ENCODE data around the gene VCL.
"Not testable (repeated sequence)": the region's sequence is repeated elsewhere in the genome, so short reads cannot be mapped to it uniquely, and the experiment has no call there.

VCL gene

DNA sequence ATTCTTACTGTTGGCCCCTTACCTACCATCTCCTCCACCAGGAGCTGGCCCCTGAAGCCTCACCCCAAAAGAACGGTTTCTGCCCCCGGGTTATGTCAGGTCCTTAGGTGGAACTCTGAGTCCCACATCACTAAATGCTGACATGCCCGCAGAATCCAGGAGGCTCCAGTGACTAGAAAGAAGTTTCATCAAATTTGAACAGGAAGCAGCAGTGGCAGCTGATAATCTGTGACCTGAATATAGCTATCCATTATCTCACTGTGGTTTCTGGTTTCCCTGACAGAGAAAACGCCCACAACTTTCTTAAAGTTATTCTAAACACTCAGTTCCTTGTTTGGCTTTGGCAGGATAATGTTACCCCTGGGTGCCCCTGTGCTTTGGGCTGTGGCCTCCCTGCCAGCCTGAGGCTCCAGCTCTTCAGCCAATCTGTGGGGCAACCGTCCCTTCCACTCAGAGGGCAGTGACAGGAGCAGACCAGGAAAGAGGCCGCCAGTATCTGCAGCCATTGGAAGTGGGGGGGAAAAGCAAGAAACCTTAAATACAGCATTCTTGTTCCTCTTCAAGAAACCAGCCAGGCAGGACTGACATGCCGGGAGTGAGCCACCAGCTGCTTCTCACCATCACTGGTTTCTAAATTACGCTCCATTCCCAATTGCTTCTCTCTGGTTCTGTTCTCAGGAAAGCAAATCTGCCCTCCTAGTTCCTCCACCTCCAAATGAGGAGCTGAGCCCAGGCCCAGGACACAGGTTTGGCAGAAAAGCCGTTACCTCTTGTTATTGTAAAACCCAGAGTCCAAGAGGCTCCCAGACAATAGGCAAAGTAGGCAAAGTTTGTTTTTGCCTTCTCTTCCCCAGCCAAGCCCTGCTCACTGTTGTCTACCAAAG lies 41.2 kb upstream of the VCL start:
- 6% methylated on average over 9 of the region's 9 CpGs for WGBS (ENCODE audit: insufficient coverage)
- peak overlapping the region; percentile 78 to 86 for H3K27ac ChIP-seq (ENCODE audit: insufficient read depth in 1 of 2, low read depth in 1 of 2, low read length in 2 of 2, poor library complexity in 1 of 2, severe bottlenecking in 2 of 2)
- ChIA-PET CTCF (interaction anchor here (0.7 to 3.0 kb wide), 26 partner anchors 8 to 139 kb away, joined by 3 to 16 read pairs (median 4); no protein-coding TSS in a partner anchor), POLR2A (interaction anchor here (0.6 to 1.3 kb wide), 7 partner anchors 9 to 64 kb away, joined by 3 to 4 read pairs (median 3); no protein-coding TSS in a partner anchor)
- no peaks in the 10 kb centered on the region for H3K9me3 ChIP-seq (ENCODE audit: control extremely low read depth in 1 of 5, control insufficient read depth in 4 of 5, insufficient read depth in 2 of 5, low read depth in 1 of 5, low read length in 4 of 5)
- DNase-seq: peak; percentile 89 to 98 (median 96)
- no peaks in the 10 kb centered on the region for H3K36me3 ChIP-seq (ENCODE audit: control insufficient read depth in 4 of 4, insufficient read depth in 4 of 4, low read length in 3 of 4)
- peak overlapping the region in 6 of 7 experiments; percentile 1 to 63 (median 36) for H3K4me3 ChIP-seq (ENCODE audit: control insufficient read depth in 1 of 7, extremely low read depth in 1 of 7, insufficient read depth in 4 of 7, low read depth in 2 of 7, low read length in 6 of 7)
- H3K27me3 ChIP-seq (replicated peaks in 2 of 5; ENCODE audit: control insufficient read depth in 4 of 5, insufficient read depth in 5 of 5, low read length in 4 of 5): no peaks in the 10 kb centered on the region
- peaks cover 40 to 50% (median 43%) of the 10 kb centered on the region in 4 experiments for H3K4me1 ChIP-seq (ENCODE audit: control extremely low read depth in 1 of 4, control insufficient read depth in 4 of 4, insufficient read depth in 4 of 4, low read length in 3 of 4)

DNA sequence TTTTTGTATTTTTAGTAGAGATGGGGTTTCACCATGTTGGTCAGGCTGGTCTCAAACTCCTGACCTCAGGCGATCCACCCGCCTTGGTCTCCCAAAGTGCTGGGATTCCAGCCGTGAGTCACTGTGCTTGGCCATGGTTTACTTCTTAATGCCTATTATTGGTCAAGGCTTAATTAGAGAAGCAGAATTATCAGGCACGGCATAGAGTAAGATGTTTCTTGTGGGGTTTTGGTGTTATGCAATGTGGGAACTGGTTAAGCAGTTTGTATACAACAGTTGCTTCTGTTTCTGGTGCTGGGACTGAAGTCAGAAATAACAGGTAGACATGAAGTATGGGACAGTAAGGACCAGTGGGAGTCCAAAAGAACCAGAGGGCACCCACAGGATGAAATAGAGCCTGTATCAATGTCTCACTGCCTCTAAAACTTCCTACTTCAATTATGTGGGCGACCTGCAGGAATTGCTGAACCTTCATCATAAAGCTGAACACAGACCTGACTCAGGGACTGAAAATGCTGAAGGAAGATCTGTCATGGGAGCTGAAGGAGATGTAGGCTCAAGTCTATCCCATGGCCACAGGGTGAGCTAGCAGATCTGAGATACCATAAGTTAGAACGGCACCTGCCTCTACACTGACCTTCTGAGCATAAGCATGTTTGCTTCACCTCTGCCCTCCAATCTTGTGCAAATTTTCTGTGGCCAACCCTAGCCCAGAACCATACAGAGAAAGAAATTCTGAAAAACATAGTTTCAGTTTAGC lies 38.3 kb upstream of the VCL start:
- ChIA-PET CTCF (interaction anchor here (1.0 to 1.6 kb wide), 4 partner anchors 8 to 92 kb away, joined by 3 to 6 read pairs (median 4); no protein-coding TSS in a partner anchor), POLR2A (no interaction called here)
- no peaks in the 10 kb centered on the region for H3K36me3 ChIP-seq (ENCODE audit: control insufficient read depth in 4 of 4, insufficient read depth in 4 of 4, low read length in 3 of 4)
- H3K27me3 ChIP-seq (replicated peaks in 2 of 5; ENCODE audit: control insufficient read depth in 4 of 5, insufficient read depth in 5 of 5, low read length in 4 of 5): no peaks in the 10 kb centered on the region
- H3K27ac ChIP-seq (ENCODE audit: insufficient read depth in 1 of 2, low read depth in 1 of 2, low read length in 2 of 2, poor library complexity in 1 of 2, severe bottlenecking in 2 of 2): peak overlapping the region in 1 of 2 experiments; percentile 5
- peak in 2 of 3 donors; percentile 44 to 50 for DNase-seq
- no peak overlapping the region for H3K4me3 ChIP-seq (ENCODE audit: control insufficient read depth in 1 of 7, extremely low read depth in 1 of 7, insufficient read depth in 4 of 7, low read depth in 2 of 7, low read length in 6 of 7)
- 38% methylated on average over 2 of the region's 6 CpGs for WGBS (ENCODE audit: insufficient coverage)
- H3K4me1 ChIP-seq (ENCODE audit: control extremely low read depth in 1 of 4, control insufficient read depth in 4 of 4, insufficient read depth in 4 of 4, low read length in 3 of 4): peaks cover 34 to 44% (median 42%) of the 10 kb centered on the region in 4 experiments
- no peaks in the 10 kb centered on the region for H3K9me3 ChIP-seq (ENCODE audit: control extremely low read depth in 1 of 5, control insufficient read depth in 4 of 5, insufficient read depth in 2 of 5, low read depth in 1 of 5, low read length in 4 of 5)

DNA sequence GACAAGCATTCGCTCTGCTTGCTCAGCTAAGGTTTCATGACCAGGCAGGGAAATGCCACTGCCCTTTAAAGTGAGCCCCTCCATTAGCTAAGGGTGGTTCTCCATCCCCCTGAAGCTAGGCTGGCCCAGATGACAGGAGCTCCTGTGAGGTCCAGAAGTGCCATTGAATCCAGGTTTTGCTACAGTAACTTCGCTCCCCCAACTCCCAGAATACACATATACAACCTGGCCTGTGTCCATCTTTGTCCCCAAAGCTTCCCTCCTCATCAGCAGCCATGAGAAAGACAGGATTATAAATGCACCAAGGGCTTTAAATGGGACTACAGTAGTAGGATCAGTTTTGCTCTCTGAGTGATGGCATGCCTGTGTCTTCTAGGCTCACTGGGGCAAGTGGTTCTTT lies 35.5 kb upstream of the VCL start:
- 100% methylated on average over 1 of the region's 2 CpGs for WGBS (ENCODE audit: insufficient coverage)
- Histone ChIP-seq H3K27ac (ENCODE audit: insufficient read depth in 1 of 2, low read depth in 1 of 2, low read length in 2 of 2, poor library complexity in 1 of 2, severe bottlenecking in 2 of 2) (no peak overlapping the region), H3K4me1 (ENCODE audit: control extremely low read depth in 1 of 4, control insufficient read depth in 4 of 4, insufficient read depth in 4 of 4, low read length in 3 of 4) (peaks cover 17 to 26% (median 24%) of the 10 kb centered on the region in 4 experiments), H3K4me3 (ENCODE audit: control insufficient read depth in 1 of 7, extremely low read depth in 1 of 7, insufficient read depth in 4 of 7, low read depth in 2 of 7, low read length in 6 of 7) (no peak overlapping the region), H3K36me3 (ENCODE audit: control insufficient read depth in 4 of 4, insufficient read depth in 4 of 4, low read length in 3 of 4) (no peaks in the 10 kb centered on the region), H3K9me3 (ENCODE audit: control extremely low read depth in 1 of 5, control insufficient read depth in 4 of 5, insufficient read depth in 2 of 5, low read depth in 1 of 5, low read length in 4 of 5) (no peaks in the 10 kb centered on the region), H3K27me3 (replicated peaks in 2 of 5; ENCODE audit: control insufficient read depth in 4 of 5, insufficient read depth in 5 of 5, low read length in 4 of 5) (no peaks in the 10 kb centered on the region)
- ChIA-PET POLR2A (interaction anchor here (0.6 to 0.8 kb wide), 2 partner anchors 12 to 36 kb away, joined by 3 to 4 read pairs; partner anchors contain the start of gene VCL), CTCF (interaction anchor here (1.4 kb wide), 1 partner anchor 38 kb away, joined by 3 read pairs; no protein-coding TSS in a partner anchor)
- no peak for DNase-seq

DNA sequence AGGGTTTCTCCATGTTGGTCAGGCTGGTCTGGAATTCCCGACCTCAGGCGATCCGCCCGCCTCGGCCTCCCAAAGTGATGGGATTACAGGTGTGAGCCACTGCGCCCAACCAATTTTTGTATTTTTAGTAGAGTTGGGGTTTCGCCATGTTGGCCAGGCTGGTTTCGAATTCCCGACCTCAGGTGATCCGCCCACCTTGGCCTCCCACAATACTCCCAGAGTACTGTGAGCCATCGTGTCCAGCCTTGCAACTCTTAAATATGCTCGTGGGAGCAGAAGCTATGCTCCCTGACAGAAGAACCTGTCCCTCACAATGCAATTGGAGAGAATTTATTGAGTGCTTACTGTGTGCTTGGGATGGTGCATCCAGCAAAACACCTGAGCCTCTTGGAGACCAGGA lies 34.4 kb upstream of the VCL start:
- H3K27ac ChIP-seq (ENCODE audit: insufficient read depth in 1 of 2, low read depth in 1 of 2, low read length in 2 of 2, poor library complexity in 1 of 2, severe bottlenecking in 2 of 2); H3K27me3 ChIP-seq (replicated peaks in 2 of 5; ENCODE audit: control insufficient read depth in 4 of 5, insufficient read depth in 5 of 5, low read length in 4 of 5); H3K4me3 ChIP-seq (ENCODE audit: control insufficient read depth in 1 of 7, extremely low read depth in 1 of 7, insufficient read depth in 4 of 7, low read depth in 2 of 7, low read length in 6 of 7); H3K36me3 ChIP-seq (ENCODE audit: control insufficient read depth in 4 of 4, insufficient read depth in 4 of 4, low read length in 3 of 4); POLR2A ChIA-PET; DNase-seq; H3K9me3 ChIP-seq (ENCODE audit: control extremely low read depth in 1 of 5, control insufficient read depth in 4 of 5, insufficient read depth in 2 of 5, low read depth in 1 of 5, low read length in 4 of 5): not testable (repeated sequence)
- peaks cover 11 to 27% (median 22%) of the 10 kb centered on the region in 4 experiments for H3K4me1 ChIP-seq (ENCODE audit: control extremely low read depth in 1 of 4, control insufficient read depth in 4 of 4, insufficient read depth in 4 of 4, low read length in 3 of 4)
- CTCF ChIA-PET: interaction anchor here (1.1 to 1.7 kb wide), 2 partner anchors 10 to 21 kb away, joined by 4 to 5 read pairs; no protein-coding TSS in a partner anchor
- WGBS (ENCODE audit: insufficient coverage): 97% methylated on average over 12 of the region's 12 CpGs

DNA sequence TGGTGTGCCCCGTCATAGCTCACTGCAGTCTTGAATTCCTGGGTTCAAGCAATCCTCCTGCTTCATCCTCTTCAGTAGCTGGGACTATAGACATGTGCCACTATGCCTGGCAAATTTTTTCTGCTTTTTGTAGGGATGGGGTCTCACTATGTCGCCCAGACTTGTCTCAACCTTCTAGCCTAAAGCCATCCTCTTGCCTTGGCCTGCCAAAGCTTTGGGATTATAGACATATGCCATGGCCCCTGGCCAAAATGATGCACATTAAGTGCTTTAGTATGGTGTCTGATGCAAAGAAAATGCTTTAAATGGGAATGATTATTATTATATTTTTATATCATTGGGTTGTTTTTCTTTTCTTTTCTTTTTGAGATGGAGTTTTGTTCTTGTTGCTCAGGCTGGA lies 33.2 kb upstream of the VCL start:
- no peak overlapping the region for H3K4me3 ChIP-seq (ENCODE audit: control insufficient read depth in 1 of 7, extremely low read depth in 1 of 7, insufficient read depth in 4 of 7, low read depth in 2 of 7, low read length in 6 of 7)
- H3K9me3 ChIP-seq (ENCODE audit: control extremely low read depth in 1 of 5, control insufficient read depth in 4 of 5, insufficient read depth in 2 of 5, low read depth in 1 of 5, low read length in 4 of 5): no peaks in the 10 kb centered on the region
- DNase-seq: no peak
- H3K27me3 ChIP-seq (replicated peaks in 2 of 5; ENCODE audit: control insufficient read depth in 4 of 5, insufficient read depth in 5 of 5, low read length in 4 of 5): no peaks in the 10 kb centered on the region
- H3K4me1 ChIP-seq (ENCODE audit: control extremely low read depth in 1 of 4, control insufficient read depth in 4 of 4, insufficient read depth in 4 of 4, low read length in 3 of 4): peaks cover 4 to 17% (median 11%) of the 10 kb centered on the region in 4 experiments
- ChIA-PET CTCF (interaction anchor here (0.7 to 1.7 kb wide), 3 partner anchors 8 to 22 kb away, joined by 3 to 5 read pairs (median 4); no protein-coding TSS in a partner anchor), POLR2A (interaction anchor here (0.6 to 0.7 kb wide), 2 partner anchors 14 to 94 kb away, joined by 3 to 4 read pairs; no protein-coding TSS in a partner anchor)
- WGBS (ENCODE audit: insufficient coverage): 94% methylated on average over 2 of the region's 2 CpGs
- H3K36me3 ChIP-seq (ENCODE audit: control insufficient read depth in 4 of 4, insufficient read depth in 4 of 4, low read length in 3 of 4): no peaks in the 10 kb centered on the region
- H3K27ac ChIP-seq (ENCODE audit: insufficient read depth in 1 of 2, low read depth in 1 of 2, low read length in 2 of 2, poor library complexity in 1 of 2, severe bottlenecking in 2 of 2): no peak overlapping the region

DNA sequence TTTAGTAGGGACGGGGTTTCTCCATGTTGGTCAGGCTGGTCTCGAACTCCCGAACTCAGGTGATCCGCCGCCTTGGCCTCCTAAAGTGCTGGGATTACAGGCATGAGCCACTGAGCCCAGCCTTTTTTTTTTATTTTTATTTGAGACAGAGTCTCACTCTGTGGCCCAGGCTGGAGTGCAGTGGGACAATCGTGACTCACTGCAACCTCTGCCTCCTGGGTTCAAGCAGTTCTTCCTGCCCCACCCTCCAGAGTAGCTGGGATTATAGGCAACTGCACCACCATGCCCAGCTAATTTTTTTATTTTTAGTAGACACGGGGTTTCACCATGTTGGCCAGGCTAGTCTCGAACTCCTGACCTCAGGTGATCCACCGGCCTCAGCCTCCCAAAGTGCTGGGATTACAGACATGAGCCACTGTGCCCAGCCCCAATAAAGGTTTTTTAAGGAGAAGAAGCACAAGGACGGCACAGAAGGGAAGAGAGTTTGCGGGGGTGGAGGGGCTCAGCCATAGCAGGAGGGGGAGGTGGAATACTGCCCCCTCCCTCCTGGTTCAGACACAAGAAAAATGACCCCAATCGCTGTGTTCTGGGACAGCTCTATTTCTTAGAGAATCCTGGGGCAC lies 32.5 kb upstream of the VCL start:
- H3K9me3 ChIP-seq (ENCODE audit: control extremely low read depth in 1 of 5, control insufficient read depth in 4 of 5, insufficient read depth in 2 of 5, low read depth in 1 of 5, low read length in 4 of 5); H3K27ac ChIP-seq (ENCODE audit: insufficient read depth in 1 of 2, low read depth in 1 of 2, low read length in 2 of 2, poor library complexity in 1 of 2, severe bottlenecking in 2 of 2); H3K27me3 ChIP-seq (replicated peaks in 2 of 5; ENCODE audit: control insufficient read depth in 4 of 5, insufficient read depth in 5 of 5, low read length in 4 of 5); H3K36me3 ChIP-seq (ENCODE audit: control insufficient read depth in 4 of 4, insufficient read depth in 4 of 4, low read length in 3 of 4); DNase-seq; H3K4me3 ChIP-seq (ENCODE audit: control insufficient read depth in 1 of 7, extremely low read depth in 1 of 7, insufficient read depth in 4 of 7, low read depth in 2 of 7, low read length in 6 of 7): not testable (repeated sequence)
- WGBS (ENCODE audit: insufficient coverage): 90% methylated on average over 12 of the region's 12 CpGs
- CTCF ChIA-PET: interaction anchor here (0.7 to 1.7 kb wide), 2 partner anchors 8 to 22 kb away, joined by 3 to 4 read pairs; no protein-coding TSS in a partner anchor
- POLR2A ChIA-PET: interaction anchor here (0.6 to 0.7 kb wide), 3 partner anchors 8 to 93 kb away, joined by 3 to 4 read pairs (median 3); no protein-coding TSS in a partner anchor
- peaks cover 0 to 11% (median 8%) of the 10 kb centered on the region in 4 experiments for H3K4me1 ChIP-seq (ENCODE audit: control extremely low read depth in 1 of 4, control insufficient read depth in 4 of 4, insufficient read depth in 4 of 4, low read length in 3 of 4)
